ENCODE measurements around the gene SGCD.

SGCD gene

DNA sequence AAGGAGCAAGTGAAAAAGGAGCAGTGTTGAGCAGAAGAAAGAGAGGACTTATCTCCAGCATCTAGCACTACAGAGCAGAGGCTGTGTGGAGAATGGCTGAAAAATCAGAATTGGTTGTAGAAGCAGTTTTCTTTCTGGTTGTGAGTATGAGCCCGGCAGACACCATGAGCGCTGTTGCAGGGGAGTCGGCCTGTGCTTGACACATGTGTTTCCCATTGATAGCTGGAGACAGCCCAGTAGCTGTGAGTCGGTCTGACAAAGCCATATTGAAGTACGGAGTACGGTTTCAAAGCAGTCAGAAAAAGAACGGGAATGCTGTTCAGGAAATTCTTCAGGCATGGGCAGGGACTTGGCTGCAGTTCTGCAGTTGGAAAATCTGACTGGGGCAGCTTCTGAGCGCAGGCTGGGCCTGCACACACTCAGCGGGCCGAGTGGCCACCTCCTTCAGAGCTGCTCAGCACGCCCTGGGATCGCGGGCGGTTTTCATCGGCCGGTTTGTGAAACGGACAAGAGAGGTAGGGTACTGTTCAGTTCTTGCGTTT is at the start of gene SGCD:
TSS of gene SGCD (plus strand) at position 447 of the 542 bp plus-strand sequence.
- DNase-seq: no peak

DNA sequence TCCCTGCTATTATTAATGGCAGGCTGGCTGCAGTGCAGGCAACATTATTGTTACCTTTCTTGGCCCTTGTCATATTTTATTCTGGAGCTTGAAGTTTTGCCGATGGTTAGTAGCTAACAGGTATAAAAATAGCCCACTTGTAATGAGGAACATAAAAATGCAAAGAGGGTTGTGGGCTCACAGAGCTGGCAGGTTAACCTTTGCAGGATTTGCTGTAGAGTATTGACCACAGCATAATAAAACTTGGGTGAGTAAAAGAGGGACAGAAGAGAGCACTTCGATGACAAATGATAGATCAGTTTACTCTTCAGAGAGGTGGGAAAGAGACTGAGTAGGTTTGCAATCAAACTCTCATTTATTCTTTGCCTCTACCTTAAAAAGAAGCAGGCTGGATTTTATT is 49.7 kb upstream of the SGCD start:
- no peak for DNase-seq

DNA sequence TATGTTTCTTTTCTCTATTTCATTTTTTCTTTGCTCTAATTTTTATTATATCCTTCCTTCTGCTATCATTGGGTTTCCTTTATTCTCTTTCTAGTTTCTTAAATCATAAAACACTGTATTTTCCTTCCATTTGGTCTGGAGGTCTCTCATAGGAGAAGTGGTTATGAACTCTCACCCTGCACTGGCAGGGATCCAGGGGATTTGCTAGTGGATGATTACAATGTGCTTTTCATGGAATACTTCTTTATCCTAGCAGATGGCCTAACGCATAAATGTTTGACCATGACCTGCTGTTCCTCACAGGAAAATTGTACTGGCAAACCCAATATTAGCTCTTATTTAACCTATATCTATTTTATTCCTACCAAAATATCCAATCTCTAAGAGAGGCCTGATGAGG is 31.5 kb upstream of the SGCD start:
- peak; percentile 1 for DNase-seq

DNA sequence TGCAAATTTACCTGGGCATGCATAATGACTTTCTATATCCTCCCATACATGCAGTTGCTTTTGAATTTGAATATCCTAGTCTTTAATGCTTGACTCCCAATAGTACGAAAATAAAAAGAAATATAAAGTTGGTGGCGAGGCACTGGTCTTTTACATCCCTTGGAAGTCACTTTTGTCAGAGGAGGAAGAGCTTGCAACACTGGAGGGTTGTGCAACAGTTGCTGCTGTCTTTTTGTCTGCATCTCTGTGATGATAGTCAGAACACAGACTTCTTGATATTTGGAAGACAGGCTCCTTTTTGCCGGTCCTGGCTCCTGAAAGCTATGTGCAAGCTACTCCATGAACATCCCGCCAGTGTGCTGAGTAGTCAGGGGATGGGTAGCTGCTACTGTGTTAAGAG is 16.8 kb upstream of the SGCD start:
- no peak for DNase-seq

GRCh38 chr5:156312897-156313694 is 13.9 kb upstream of the SGCD start:
- DNase-seq: no peak

- no peak for DNase-seq
These were observed 12.5 kb upstream of the SGCD start for GRCh38 chr5:156314416-156314815.

GRCh38 chr5:156322666-156323065 is 4.3 kb upstream of the SGCD start:
- no peak for DNase-seq

GRCh38 chr5:156327296-156327695 is 332 bp downstream of the SGCD start:
- no peak for DNase-seq

- no peak for DNase-seq
These were observed 1.2 kb downstream of the SGCD start for GRCh38 chr5:156328161-156328560.

DNA sequence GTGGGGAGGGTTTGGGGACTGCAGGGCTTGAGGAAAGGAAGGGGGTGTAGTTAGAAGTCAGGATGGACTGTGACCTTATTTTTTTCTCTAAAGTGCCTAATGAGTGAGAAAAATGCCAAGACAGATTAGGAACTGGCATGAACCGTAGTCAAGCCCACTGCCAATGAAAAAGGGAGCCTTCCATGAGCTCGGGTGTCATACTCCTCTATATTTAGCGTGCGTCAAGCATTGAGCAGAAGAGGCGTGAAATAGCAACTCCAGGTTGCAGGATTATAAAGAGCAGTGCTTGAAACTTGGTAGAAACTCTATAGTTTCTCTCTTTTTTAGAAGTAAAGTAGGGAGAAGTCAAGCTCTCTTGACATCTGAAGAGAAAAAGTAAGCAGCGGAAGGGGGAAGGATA is 1.8 kb downstream of the SGCD start:
- no peak for DNase-seq

DNA sequence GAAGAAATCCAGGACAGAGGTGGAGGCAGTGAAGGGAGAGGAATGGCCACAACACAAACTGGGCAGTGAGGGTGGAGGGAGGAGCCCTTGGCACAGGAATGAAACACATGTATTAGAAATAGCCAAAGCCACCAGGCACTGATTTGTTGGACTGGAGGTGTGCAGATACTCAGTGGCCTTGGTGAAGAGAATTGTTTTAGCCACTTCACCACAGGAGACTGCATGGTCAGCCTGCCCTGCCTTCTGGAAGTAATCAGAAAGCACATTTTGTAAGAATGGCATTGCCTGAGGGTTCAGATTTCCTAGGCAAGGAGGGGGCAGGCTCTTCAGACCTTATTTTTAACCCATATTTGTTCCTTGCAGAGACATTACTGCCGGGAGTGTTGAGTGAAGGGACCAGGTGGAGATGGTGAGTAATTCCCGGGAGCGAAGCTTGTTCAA is 2.2 kb downstream of the SGCD start:
- no peak for DNase-seq

- DNase-seq: no peak
These were observed 3.3 kb downstream of the SGCD start for GRCh38 chr5:156330141-156330870.

DNA sequence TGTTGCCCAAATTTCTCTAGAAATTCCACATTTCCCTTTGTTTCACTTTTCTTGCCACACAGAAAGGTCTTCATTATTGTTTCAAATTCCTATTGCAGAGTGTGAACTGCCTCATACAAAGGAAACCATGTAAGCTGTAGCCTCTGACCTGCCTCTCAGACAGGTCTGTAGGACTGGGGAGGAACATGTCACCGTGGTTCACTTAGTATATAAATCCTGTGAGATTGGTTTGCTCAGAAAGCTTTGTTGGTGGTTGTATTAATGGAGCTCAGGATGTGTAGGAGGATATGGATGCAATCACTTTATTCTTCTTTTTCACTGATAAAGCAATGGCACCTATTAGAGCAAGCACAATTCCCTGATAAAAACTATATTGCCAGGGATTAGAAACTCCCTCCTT is 4.2 kb downstream of the SGCD start:
- DNase-seq: no peak

DNA sequence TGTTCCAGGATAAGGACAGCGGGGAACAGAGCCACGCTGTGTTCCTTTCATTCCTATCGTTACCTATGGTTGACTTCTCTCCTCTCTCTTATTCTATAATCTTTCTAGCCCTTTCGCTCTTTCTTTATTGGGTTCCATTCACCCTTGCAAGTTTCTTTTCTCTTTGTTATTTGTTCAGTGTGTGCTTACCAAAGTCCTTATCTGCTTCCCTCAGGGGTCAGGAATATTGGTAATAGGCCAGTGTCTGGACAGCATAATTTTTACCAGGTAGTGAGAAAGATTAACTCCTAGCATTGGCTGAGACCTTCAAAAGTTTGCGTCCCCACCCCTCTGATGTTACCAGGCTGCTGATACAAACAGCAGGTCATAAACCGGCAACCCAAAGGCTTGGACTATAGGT is 4.9 kb downstream of the SGCD start:
- no peak for DNase-seq

- DNase-seq: no peak
These were observed 5.3 kb downstream of the SGCD start for GRCh38 chr5:156332245-156332644.

DNA sequence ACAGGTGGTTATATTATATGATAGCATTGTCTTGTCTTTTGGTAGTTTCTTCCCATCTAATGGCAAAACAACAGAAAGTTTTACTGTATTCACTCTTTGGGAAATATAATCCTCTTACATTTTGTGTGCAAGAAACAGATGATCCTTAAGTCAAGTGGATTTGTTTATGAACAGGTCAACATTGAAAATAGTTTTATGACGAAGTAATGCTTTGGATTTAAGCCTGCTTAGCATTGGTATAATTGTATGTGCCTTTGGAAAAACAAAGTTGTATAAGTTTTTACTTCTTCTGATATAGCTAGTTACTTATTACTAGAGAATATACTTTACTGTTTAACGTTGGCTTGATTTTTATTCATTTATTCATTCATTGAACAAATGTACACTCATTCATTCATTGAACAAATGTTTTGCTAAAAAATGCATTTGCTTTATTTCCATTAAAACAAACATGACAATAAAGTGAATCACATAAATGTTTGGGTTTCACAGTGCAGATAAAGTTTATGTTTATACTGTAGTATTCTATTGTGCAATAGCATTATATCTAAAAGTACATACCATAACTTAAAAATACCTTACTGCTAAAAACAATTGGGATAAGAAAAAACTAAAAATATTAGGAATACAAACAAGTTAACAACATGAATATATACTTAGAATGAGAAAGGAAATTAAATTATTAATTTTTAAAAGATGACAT is 12.3 kb downstream of the SGCD start:
- no peak for DNase-seq

DNA sequence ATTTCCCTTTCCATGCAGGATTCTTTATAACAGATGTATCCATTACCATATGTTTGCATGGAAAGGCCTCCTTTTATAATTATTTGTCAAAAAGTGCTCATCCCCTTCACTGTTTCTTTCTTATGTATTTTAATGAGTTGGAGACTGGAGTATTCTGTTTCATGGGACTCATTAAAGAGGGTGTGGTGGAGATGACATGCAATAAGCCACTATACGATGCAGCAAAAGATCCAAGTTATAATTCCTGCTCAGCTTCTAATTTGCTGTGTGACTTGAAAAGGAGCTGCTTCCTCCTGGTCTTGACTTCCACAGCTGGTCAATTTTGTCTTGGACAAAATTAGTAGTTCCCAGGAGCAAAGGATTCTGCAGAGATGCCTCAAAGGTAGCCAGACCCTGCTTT is 13.9 kb downstream of the SGCD start:
- DNase-seq: no peak

DNA sequence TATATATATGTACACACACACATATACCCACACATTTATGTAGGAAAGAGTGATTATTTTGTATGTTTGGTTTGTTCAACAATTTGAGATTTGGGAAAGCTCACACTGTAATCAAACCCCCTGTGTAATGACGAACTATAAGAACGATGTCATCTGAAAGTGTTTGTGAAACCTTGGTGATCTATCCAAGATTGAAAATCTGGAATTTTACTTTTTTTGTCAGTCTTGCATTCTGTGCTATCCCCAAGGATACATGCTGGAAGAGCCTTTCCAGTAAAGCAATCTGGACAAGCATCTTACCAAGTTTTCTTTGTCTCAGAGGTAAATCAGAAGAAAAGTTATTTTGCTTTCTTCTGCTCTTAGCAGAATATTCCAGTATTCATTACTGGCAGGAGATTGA is 23.3 kb downstream of the SGCD start:
- no peak for DNase-seq

GRCh38 chr5:156351423-156351822 is 24.5 kb downstream of the SGCD start:
- DNase-seq: no peak

DNA sequence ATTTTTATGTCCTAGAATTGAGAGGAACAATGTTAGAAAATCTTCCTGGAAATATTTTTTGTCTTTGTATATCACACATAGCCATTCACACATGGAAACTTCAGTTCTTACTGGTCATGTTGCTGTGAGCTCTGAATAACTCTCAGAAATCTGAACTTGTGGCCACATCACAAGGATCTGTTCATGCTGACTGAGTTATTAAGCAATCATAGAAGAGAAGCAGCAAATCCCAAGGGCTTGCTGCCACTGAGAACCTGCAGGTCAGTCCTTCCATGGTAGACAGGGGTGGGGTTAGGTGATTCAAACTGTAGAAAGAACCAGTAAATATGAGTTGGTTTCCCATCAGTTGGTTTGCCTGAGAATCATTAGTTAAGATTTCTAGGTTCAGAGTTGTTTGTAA is 27.6 kb downstream of the SGCD start:
- no peak for DNase-seq

DNA sequence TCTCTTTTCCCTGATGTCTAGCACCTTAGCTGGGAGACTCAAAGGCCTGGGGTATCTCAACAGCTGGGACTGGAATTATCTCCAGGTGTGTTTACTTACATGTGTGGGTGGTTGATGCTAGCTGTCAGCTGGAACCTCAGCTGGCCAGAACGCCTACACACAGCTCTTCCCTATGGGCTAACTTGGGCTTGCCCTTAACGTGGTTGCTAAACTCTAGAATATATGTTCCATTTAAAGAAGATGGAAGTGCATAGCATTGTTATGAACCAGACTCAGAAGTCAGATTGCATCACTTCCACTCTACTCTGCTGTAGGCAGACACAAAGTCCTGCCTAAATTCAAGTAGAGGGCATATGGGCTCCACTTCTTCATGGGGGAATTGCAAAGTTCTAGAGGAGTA is 29.3 kb downstream of the SGCD start:
- DNase-seq: no peak

- DNase-seq: no peak
These were observed 32.5 kb downstream of the SGCD start for GRCh38 chr5:156359476-156359875.

DNA sequence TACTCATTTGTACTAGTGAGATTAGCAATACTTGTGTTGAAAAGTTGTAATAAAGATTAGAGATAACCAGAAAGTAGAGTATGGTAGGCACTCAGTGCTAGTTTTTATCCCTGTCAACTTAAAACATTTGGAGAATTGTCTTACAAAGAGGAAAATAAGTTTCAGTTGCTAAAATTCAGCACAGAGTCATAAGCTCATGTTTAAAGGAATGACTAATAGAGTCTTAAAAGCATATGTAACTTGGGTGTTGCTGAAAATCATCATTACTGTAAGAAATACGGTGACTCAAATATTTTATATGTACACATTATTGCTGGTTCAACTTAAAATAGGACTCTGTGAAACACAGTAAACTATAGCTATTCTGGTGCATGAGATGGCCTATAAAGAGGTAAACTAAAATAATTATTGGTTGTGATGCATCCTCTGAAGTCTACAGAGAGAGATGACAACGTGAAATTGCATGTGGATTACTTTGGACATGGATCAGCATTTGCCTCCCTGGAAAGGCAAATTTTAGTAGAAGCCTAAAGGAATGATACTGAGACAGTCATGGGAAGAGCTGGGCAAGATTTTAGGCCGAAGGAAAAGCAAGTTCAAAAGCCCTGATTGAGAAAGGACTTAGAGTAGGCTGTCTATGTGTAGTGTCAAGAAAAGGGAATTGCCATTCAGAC is 34.6 kb downstream of the SGCD start:
- no peak for DNase-seq
